ENCODE measurements around the gene TRPM7.
"Not testable (repeated sequence)": the region's sequence is repeated elsewhere in the genome, so short reads cannot be mapped to it uniquely, and the experiment has no call there.

TRPM7 gene

DNA sequence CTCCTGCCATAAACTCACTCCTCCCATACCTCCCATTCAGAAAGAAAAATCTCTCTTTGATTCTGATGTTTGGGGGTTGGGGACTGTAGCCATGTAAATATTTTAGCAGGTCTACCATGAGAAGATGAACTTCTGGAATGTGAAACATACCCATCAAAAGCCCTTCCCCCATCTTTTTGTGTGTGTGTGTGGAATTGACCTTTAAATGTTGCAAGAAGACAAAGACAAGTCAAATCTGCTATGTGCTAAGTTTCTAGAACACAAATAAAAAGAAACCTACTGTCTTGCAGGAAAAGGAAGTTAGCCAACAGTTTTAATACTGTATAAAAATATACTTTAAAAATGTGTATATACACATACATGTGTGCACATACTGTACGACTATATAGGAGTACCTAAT, 110.4 kb downstream of the TRPM7 start:
- no peak for DNase-seq (ENCODE audit: low spot score)

DNA sequence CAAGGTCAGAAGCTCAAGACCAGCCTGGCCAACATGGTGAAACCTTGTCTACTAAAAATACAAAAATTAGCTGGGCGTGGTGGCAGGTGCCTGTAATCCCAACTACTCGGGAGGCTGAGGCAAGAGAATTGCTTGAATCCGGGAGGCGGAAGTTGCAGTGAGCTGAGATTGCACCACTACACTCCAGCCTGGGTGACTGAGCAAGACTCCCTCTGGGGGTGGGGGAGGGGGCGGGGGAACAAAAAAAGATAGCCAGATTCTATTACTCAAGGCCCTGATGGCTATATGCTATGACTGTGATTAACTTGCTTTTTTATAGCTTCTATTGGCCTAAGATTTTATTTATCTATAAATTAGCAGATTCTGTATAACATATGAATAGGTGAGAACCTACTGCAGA, 112.8 kb downstream of the TRPM7 start:
- DNase-seq (ENCODE audit: low spot score), result not testable (repeated sequence)

DNA sequence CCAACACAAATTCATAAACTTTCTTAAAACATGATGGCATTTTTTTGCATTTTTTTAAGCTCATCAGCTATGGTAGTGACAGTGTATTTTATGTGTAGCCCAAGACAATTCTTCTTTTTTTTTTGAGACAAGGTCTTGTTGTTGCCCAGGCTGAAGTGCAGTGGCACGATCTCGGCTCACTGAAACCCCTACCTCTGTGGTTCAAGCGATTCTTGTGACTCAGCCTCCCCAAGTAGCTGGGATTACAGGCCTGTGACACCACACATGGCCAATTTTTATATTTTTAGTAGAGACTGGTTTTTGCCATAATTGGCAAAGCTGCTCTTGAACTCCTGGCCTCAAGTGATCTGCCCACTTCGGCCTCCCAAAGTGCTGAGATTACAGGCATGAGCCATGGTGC, 122.8 kb downstream of the TRPM7 start:
- DNase-seq (ENCODE audit: low spot score), result no peak

DNA sequence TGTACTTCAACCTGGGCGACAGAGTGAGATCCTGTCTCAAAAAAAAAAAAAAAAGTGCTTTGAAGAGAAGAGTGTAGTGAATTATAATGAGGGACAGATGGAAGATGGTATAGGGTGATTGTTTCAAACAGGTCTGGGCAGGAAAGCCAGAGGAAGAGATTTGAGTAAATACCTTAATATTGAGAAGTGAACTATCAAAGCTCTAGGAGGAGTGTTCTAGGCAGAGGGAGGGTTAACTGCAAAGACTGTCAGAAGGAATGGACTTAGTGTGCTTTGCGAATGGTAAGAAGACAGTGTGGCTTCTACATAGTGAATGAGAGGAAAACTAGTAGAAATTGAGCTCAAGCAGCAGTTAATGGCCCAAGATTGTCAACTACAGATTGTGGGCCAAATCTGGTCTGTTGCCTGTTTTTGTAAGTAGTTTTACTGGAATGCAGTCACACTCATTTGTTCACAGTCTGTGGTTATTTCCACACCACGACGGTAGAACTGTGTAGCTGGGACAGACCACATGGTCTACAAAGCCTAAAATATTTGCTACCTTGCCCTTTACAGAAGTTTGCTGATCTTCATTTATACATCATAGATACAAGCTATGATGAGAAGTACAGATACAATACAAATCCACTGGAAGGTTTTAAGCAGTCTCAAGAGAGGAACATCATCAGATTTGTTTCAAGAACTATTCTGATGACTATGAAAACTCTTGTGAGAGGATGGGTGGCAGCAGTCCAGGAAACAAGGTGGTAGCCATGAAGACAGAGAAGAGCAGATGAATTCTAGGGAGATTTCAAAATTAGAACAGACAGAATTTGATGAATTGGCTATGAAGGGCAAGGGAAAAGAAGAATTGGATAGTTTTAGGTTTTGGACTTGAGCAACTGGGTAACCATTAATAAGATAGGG, 123.6 kb downstream of the TRPM7 start:
- DNase-seq (ENCODE audit: low spot score), result no peak

DNA sequence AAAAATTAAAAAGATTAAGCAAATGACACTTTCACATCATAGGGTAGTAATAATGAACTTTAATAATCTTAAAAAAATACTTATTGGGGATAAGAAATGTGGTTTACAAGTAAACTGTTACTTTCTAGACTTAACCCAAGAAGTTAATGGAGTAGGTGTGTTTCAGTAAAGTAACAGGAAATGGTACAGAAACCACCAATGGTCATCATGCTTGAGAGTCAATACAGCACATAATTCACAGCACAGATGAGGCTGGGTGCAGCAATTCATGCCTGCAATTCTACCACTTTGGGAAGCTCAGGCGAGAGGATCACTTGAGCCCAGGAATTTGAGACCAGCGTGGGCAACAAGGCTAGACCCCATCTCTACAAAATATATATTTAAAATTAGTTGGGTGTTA, 128.6 kb downstream of the TRPM7 start:
- DNase-seq (ENCODE audit: low spot score), result no peak

DNA sequence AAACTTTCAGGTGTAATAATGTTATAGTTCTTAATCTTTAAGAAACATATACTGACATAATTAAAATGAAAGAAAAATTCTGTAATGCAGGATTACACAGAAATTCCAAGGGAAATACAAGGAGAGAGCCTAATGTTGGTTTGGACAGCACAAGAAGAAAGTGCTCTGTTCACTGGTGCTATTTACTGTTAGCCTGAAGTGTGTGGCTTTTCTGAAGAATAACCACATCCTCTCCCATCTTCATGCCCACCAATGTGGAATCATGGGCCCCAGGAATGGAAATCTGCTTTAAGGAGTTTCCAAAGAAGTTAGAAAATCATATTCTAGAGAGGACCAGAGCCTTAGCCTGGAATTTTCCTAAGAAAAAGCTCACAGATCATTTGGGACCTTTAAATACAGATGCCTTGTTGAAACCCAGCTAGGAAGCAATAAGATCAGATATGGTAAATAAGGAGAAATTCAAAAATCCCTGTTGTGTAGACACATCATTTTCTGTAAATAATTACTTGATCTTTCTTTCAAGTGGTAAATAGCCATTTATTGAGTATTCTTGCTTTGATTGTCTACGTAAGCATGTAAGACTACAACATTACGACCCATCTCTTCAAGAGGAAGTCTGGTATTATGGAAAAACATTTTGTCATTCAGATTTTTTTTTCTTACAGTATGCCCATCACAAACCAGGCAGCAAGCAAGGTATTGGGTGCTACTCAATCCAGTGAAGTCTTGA, 129.8 kb downstream of the TRPM7 start:
- DNase-seq (ENCODE audit: low spot score), result no peak

DNA sequence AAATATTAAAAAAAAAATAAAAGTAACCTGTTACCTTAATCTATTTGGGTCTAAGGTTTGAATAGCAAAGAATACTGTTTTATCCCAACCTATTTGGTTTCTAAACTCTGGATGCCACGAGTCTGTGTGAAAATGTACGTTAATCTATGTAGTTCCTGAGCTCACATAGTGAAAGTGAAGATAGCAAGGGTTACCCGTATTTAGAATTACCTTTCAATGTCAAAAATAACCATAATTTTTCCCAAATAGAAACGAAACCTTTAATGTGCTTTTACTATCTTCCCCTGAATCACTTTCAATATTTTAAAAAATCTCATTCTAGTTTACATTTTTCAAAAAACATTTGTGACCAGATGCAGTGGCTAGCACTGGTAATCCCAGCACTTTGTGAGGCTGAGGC, 134.4 kb downstream of the TRPM7 start:
- DNase-seq (ENCODE audit: low spot score), result no peak

DNA sequence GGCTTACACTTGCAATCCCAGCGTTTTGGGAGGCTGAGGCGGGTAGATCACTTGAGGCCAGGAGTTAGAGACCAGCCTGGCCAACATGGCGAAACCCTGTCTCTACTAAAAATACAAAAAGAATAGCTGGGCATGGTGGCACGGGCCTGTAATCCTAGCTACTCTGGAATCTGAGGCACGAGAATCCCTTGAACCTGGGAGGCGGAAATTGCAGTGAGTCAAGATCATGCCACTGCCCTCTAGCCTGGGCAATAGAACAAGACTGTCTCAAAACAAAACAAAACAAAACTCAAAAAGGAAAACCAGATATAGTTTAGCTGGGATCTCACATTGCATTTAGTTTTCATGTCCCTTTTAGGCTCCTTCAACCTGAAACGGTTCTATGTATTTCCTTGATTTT, 137.3 kb downstream of the TRPM7 start:
- DNase-seq (ENCODE audit: low spot score), result no peak

DNA sequence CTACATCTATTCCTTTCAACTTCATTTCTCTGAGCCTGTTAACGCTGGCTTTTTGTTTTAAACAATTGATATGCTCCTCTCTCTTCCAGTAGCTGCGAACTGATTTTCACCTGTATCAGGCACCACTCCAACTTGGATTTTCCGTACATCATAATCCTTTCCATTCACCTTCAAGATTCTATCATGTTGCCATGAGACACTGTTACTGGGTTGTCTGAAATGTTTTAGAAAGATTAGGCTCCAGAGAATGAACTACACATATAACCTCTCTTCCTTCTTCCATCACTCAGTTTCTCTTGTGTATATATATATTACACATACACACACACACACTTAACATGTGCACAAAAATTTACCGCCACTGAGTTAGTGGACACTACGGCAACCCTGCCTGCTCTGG, 140.0 kb downstream of the TRPM7 start, which contains the start of gene USP50:
USP50 (minus strand) TSS at position 101 of the 400 bp plus-strand sequence. CDS start 141 bp downstream, outside the sequence.
- no peak for DNase-seq (ENCODE audit: low spot score)

DNA sequence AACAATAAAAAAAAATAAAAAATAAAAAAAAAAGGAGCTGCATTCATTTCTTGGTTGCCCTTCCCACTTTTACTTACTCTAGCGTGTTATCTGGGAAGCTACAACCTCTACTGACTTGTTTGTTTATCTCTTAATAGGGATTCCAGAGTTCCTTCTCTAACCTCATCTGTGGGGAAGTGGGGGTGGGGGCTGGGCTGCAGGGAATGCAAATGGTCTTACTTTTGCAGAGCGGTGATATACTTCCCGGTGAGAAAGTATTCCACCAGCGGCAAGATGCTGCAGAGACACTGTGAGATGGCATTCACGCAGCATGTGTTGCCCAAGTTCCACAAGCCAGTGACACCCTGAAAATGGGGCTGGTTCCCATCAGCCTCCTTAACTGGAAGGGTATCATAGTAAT, 142.2 kb downstream of the TRPM7 start:
- DNase-seq (ENCODE audit: low spot score), result peak; percentile 10

DNA sequence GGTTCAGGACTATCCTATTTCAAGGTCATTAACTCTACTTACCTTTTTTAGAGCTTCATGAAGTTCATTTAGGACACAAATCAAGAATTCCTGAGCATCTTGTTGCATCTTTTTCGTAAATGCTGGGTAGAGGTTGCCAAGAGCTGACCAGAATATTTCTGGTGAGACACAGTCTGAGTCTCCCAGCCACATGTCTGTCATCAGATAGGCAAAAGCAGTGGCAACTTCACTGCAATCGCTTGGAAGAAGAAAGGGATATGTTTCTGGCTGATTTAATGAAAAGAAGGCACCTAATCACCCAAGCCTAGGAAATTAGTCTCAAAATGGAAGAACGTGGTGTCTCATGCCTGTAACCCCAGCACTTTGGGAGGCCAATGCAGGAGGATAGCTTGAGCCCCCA, 143.0 kb downstream of the TRPM7 start:
- DNase-seq (ENCODE audit: low spot score), result no peak

DNA sequence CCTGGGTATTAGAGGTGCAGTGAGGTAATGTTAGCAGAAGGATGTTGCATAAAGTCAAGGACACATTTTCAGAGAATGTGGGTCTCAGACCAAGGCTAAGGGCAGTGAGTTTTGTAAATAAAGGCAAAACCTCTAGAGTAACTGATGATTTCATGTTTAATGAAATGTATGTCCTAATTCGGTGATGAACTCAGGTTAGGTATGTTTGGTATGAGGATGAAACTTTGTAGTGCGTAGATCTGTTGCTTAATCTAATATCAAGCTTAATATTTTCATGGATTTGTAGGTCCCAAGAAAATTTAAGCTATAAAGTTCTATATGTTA, 143.7 kb downstream of the TRPM7 start:
- DNase-seq (ENCODE audit: low spot score), result no peak

DNA sequence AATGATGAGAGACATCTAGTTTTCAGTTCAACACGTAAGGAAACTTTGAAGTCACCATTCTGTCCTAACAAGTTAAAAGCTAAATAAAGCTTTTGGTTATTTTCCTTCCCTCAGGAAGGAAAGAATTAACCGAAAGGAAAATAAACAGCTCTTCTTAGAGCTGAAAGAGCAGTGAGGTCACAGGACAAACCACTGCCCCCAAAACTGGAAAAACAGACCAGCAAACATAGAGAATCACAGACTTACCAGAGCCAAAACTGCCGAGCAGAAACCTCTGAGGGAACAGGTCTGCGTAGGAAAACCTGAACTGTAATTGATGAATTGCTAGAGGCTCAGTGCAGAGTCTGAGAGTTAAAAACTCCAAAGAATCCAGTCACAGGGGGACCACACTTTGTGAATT, 154.8 kb downstream of the TRPM7 start:
- no peak for DNase-seq (ENCODE audit: low spot score)

DNA sequence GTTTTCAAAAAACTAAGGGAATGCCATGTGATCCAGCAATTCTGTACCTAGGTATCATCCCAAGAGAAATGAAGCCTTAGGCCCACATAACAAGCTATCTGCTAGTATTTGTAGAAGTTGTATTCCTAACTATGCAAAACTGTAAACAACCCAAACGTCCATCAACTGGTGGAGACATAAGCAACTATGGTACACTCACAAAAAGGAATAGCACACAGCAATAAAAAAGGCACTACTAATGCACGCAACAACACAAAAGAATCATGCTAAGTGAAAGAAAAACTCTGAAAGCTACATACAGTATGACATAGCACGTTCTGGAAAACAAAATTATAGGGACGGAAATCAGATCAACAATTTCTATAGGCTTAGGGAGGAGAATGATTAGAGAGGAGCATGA, 155.4 kb downstream of the TRPM7 start:
- DNase-seq (ENCODE audit: low spot score), result no peak

DNA sequence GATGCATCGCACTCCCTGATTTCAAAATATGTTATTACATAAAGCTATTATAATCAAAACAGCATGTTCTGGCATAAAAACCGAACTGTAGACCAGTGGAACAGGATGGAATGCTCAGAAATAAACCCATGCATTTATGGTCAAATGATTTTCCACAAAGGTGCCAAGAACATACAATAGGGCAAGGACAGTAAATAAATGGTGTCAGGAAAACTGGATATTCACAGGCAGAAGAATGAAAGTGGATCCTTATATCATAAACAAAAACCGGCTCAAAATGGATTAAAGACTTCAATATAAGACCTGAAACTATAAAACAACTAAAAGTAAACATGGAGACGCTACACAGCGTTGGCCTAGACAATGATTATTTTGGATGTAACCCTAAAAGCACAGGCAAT, 162.7 kb downstream of the TRPM7 start:
- DNase-seq (ENCODE audit: low spot score), result no peak

DNA sequence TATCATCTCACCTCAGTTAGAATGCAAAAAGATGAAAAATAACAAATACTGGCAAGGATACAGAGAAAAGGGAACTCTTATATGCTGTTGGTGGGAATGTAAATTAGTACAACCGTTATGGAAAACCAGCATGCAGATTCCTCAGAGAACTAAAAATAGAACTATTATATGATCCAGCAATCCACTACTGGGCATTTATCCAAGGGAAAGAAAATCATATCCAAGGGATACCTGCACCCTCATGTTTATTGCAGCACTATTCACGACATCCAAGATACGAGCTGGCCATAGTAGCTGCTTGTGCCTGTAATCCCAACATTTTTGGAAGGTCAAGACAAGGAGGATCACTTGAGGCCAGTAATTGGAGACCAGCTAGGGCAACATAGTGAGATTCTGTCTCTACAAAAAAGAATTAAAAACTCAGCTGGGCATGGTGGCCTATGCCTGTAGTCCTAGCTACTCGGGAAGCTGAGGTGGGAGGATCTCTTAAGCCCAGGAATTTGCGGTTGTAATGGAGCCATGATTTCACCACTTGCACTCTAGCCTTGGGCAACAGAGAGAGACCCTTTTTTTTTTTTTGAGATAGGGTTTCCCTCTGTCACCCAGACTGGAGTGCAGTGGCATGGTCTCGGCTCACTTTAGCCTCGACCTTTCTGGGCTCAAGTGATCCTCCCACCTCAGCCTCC, 166.7 kb downstream of the TRPM7 start:
- no peak for DNase-seq (ENCODE audit: low spot score)

DNA sequence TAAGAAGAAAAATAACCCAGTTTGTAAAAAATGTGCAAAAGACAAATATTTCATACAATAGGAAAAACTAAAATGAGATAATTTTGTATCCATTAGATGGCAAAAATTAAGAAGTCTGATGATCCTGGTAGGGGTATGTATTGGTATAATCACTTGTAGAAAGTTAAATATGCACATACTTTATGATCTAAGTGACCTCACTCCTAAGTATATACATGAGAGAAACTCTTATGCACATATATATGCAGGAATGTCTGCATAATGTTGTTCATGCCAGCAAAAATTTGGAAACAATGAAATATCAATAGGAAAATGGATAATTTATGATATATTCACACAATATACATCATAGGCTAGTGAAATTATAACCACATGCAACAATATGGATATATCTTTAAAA, 173.6 kb downstream of the TRPM7 start:
- no peak for DNase-seq (ENCODE audit: low spot score)
